Peyer's patch (tissue), 4 donors: Measurements from ENCODE around the gene GRM1. TPM values are rescaled to one million over a fixed set of nuclear protein-coding genes. Genes with fewer than 3 reads are reported as not detected.

Experiments used
- DNase-seq, 3 donors: peaks; one replicate each; pipeline ENCODE4 v3.0.0-alpha.2; 2017 to 2019
- H3K27ac ChIP-seq, 4 donors: fragments of 200-600 bp; sonication (generic); one replicate each; pipeline ENCODE4 v1.5.1; 2016 to 2019
- H3K27me3 ChIP-seq, 2 donors: fragments of 200-600 bp; sonication (generic); one replicate each; pipeline ENCODE4 v1.5.1; 2019
- H3K36me3 ChIP-seq, 3 donors: fragments of 200-600 bp; sonication (generic); one replicate each; pipeline ENCODE4 v1.5.1; 2016 to 2019
- H3K4me1 ChIP-seq, 4 donors: fragments of 200-600 bp; sonication (generic); one replicate each; pipeline ENCODE4 v1.5.1; 2016 to 2019
- H3K4me3 ChIP-seq, 4 donors: fragments of 200-600 bp; sonication (generic); 1 replicate in 3 of 4; 2 replicates in 1 of 4; pipeline ENCODE4 v1.5.1; 2016 to 2019; ENCODE audit warnings: mild to moderate bottlenecking in 1 of 4
- H3K9me3 ChIP-seq, 4 donors: fragments of 200-600 bp; sonication (generic); one replicate each; pipeline ENCODE4 v1.5.1; 2016 to 2019; ENCODE audit warnings: mild to moderate bottlenecking in 1 of 4
- CTCF ChIP-seq, 6 experiments: fragments of 450-650 bp in 4 of 6; fragments of 200-600 bp in 2 of 6; sonication (generic) in 1 of 6; IDR thresholded peaks; one replicate each; pipeline ENCODE4 v1.5.1; 2017 to 2019; ENCODE audit warnings: antibody characterized with exemption in 6 of 6, mild to moderate bottlenecking in 3 of 6, moderate library complexity in 1 of 6
- POLR2A ChIP-seq, 2 donors: fragments of 450-650 bp; IDR thresholded peaks; one replicate each; pipeline ENCODE4 v1.5.1; 2017; ENCODE audit warnings: antibody characterized with exemption in 2 of 2, mild to moderate bottlenecking in 2 of 2, moderate library complexity in 2 of 2
- total RNA-seq, 4 donors: library from RNA; depleted of rRNA; stranded (reverse); fragments of >200 nt; gene quantifications; one replicate each; pipeline ENCODE4 v1.1.0, GENCODE V29; 2016

The GRM1 gene
- total RNA-seq, 4 donors from 2014 or later = not detected

GRCh38 chr6:146095481-146095880 lies 66.6 kb downstream of the GRM1 start:
- Histone ChIP-seq H3K27me3 (no peaks in the 10 kb centered on the region), H3K4me3 (no peak overlapping the region), H3K9me3 (no peaks in the 10 kb centered on the region), H3K36me3 (no peaks in the 10 kb centered on the region), H3K4me1 (no peaks in the 10 kb centered on the region), H3K27ac (no peak overlapping the region)
- TF ChIP-seq CTCF (IDR thresholded peaks at IDR 0.05) = no peak
- TF ChIP-seq POLR2A (IDR thresholded peaks at IDR 0.05) = no peak
- no peak for DNase-seq

GRCh38 chr6:146097586-146097985 lies 68.7 kb downstream of the GRM1 start:
- Histone ChIP-seq H3K27ac (no peak overlapping the region), H3K27me3 (no peaks in the 10 kb centered on the region), H3K4me1 (no peaks in the 10 kb centered on the region), H3K36me3 (no peaks in the 10 kb centered on the region), H3K4me3 (no peak overlapping the region), H3K9me3 (no peaks in the 10 kb centered on the region)
- no peak for TF ChIP-seq CTCF (IDR thresholded peaks at IDR 0.05)
- TF ChIP-seq POLR2A (IDR thresholded peaks at IDR 0.05) = no peak
- no peak for DNase-seq

- Histone ChIP-seq H3K27ac (no peak overlapping the region), H3K9me3 (no peaks in the 10 kb centered on the region), H3K27me3 (no peaks in the 10 kb centered on the region), H3K4me3 (no peak overlapping the region), H3K36me3 (no peaks in the 10 kb centered on the region), H3K4me1 (no peaks in the 10 kb centered on the region)
- TF ChIP-seq POLR2A (IDR thresholded peaks at IDR 0.05) = no peak
- TF ChIP-seq CTCF (IDR thresholded peaks at IDR 0.05) = no peak
- DNase-seq = no peak
These were observed 71.9 kb downstream of the GRM1 start for GRCh38 chr6:146100776-146101175.

- no peak overlapping the region for H3K4me3 ChIP-seq
- no peak overlapping the region for H3K27ac ChIP-seq
- TF ChIP-seq CTCF (IDR thresholded peaks at IDR 0.05) (no peak), POLR2A (IDR thresholded peaks at IDR 0.05) (no peak)
- H3K27me3 ChIP-seq = no peaks in the 10 kb centered on the region
- no peak for DNase-seq
- H3K36me3 ChIP-seq = no peaks in the 10 kb centered on the region
- H3K4me1 ChIP-seq = no peaks in the 10 kb centered on the region
- H3K9me3 ChIP-seq = no peaks in the 10 kb centered on the region
These were observed 74.7 kb downstream of the GRM1 start for GRCh38 chr6:146103416-146104072.

GRCh38 chr6:146106532-146106931 lies 77.7 kb downstream of the GRM1 start:
- no peaks in the 10 kb centered on the region for H3K27me3 ChIP-seq
- no peaks in the 10 kb centered on the region for H3K4me1 ChIP-seq
- no peaks in the 10 kb centered on the region for H3K36me3 ChIP-seq
- DNase-seq = no peak
- H3K9me3 ChIP-seq = no peaks in the 10 kb centered on the region
- no peak for TF ChIP-seq CTCF (IDR thresholded peaks at IDR 0.05)
- no peak for TF ChIP-seq POLR2A (IDR thresholded peaks at IDR 0.05)
- H3K4me3 ChIP-seq = no peak overlapping the region
- H3K27ac ChIP-seq = no peak overlapping the region

- TF ChIP-seq CTCF (IDR thresholded peaks at IDR 0.05) (no peak), POLR2A (IDR thresholded peaks at IDR 0.05) (no peak)
- H3K27me3 ChIP-seq = no peaks in the 10 kb centered on the region
- no peaks in the 10 kb centered on the region for H3K36me3 ChIP-seq
- no peaks in the 10 kb centered on the region for H3K4me1 ChIP-seq
- H3K27ac ChIP-seq = no peak overlapping the region
- no peaks in the 10 kb centered on the region for H3K9me3 ChIP-seq
- H3K4me3 ChIP-seq = no peak overlapping the region
- DNase-seq = no peak
These were observed 82.1 kb downstream of the GRM1 start for GRCh38 chr6:146110990-146111389.
